Measurements from ENCODE around the gene AMN1. TPM values are rescaled to one million over a fixed set of nuclear protein-coding genes. Genes with fewer than 3 reads are reported as not detected.

Gene AMN1
- 4.2 and 6.0 TPM in 2 replicates for total RNA-seq

GRCh38 chr12:31728917-31729640 is at the start of gene AMN1:
AMN1 (minus strand) TSS chr12:31729021; CDS start chr12:31729008, 13 bp downstream.

GRCh38 chr12:31659087-31659942 is 69.5 kb downstream of the AMN1 start, which contains the start of gene ETFBKMT:
ETFBKMT (plus strand) TSS chr12:31659688; CDS start chr12:31661954, 2,266 bp downstream.

Small RNAs within 50 kb of the gene (small RNA-seq; reads per million reads assigned to genes)
- gene AC023157.2 = not detected

Other genes starting within 250 kb of the AMN1 start
- 18.3 and 22.1 TPM in 2 replicates for gene DENND5B, start 137.9 kb downstream of the AMN1 start, total RNA-seq
- 4.4 and 5.1 TPM in 2 replicates for gene ETFBKMT, start 69.3 kb downstream of the AMN1 start, total RNA-seq
- 17.1 and 20.9 TPM in 2 replicates for gene RESF1, start 230.4 kb upstream of the AMN1 start, total RNA-seq

All from hair follicle dermal papilla cell (primary cell).